HG03280 (cell line): ENCODE data around the gene PPIF.

Experiments
- ATAC-seq: cut with Tn5 transposase; IDR thresholded peaks from one replicate; pipeline ENCODE4 v1.9.1; 2021; ENCODE audit warnings: mild to moderate bottlenecking, moderate library complexity; ENCODE audit not compliant: unreplicated experiment

The PPIF gene

GRCh38 chr10:79347226-79347893 is at the start of gene PPIF:
TSS of gene PPIF (plus strand) at chr10:79347469. CDS start at chr10:79347549, 80 bp downstream.
- ATAC-seq = peak; percentile 84

- no peak for ATAC-seq
These were observed 48.6 kb upstream of the PPIF start for GRCh38 chr10:79298403-79299244.

GRCh38 chr10:79299397-79300241 is 47.6 kb upstream of the PPIF start:
- no peak for ATAC-seq

GRCh38 chr10:79300711-79301110 is 46.6 kb upstream of the PPIF start:
- no peak for ATAC-seq

- no peak for ATAC-seq
These were observed 45.3 kb upstream of the PPIF start for GRCh38 chr10:79301754-79302530.

GRCh38 chr10:79303631-79304478 is 43.4 kb upstream of the PPIF start:
- ATAC-seq = no peak

GRCh38 chr10:79304479-79305087 is 42.7 kb upstream of the PPIF start:
- ATAC-seq = no peak

GRCh38 chr10:79305515-79305914 is 41.8 kb upstream of the PPIF start:
- ATAC-seq = no peak

GRCh38 chr10:79305988-79306387 is 41.3 kb upstream of the PPIF start:
- no peak for ATAC-seq

- no peak for ATAC-seq
These were observed 40.5 kb upstream of the PPIF start for GRCh38 chr10:79306644-79307220.

GRCh38 chr10:79308016-79308415 is 39.3 kb upstream of the PPIF start:
- ATAC-seq = no peak

GRCh38 chr10:79308969-79309665 is 38.2 kb upstream of the PPIF start:
- ATAC-seq = no peak

- no peak for ATAC-seq
These were observed 36.9 kb upstream of the PPIF start for GRCh38 chr10:79310200-79310865.

GRCh38 chr10:79310911-79311573 is 36.2 kb upstream of the PPIF start:
- ATAC-seq = no peak

- ATAC-seq = no peak
These were observed 35.5 kb upstream of the PPIF start for GRCh38 chr10:79311581-79312407.

GRCh38 chr10:79312601-79313187 is 34.6 kb upstream of the PPIF start:
- ATAC-seq = no peak
